Stomach smooth muscle (tissue), 2 donors: Measurements from ENCODE around the gene SLC6A8.
A peak's percentile ranks its signal among the peaks of the same experiment; 100 is the strongest.
"Not testable (repeated sequence)": the region's sequence is repeated elsewhere in the genome, so short reads cannot be mapped to it uniquely, and the experiment has no call there.

Experiments
- H3K27ac ChIP-seq: one replicate; pipeline ENCODE4 v1.7.0; 2013; ENCODE audit warnings: mild to moderate bottlenecking, low read length, inconsistent platforms
- H3K27me3 ChIP-seq, 2 donors: one replicate each; pipeline ENCODE4 v1.7.0; 2013; ENCODE audit warnings: low read length in 2 of 2; ENCODE audit not compliant: insufficient read depth in 2 of 2, control insufficient read depth in 1 of 2
- H3K36me3 ChIP-seq, 2 donors: one replicate each; pipeline ENCODE4 v1.7.0; 2013; ENCODE audit warnings: low read length in 2 of 2; ENCODE audit not compliant: control insufficient read depth in 2 of 2, insufficient read depth in 2 of 2
- H3K4me1 ChIP-seq: one replicate; pipeline ENCODE4 v1.7.0; 2013; ENCODE audit warnings: low read length; ENCODE audit not compliant: control insufficient read depth, insufficient read depth
- H3K4me3 ChIP-seq, 2 donors: one replicate each; pipeline ENCODE4 v1.7.0; 2013; ENCODE audit warnings: low read length in 2 of 2
- H3K9ac ChIP-seq, 2 donors: one replicate each; pipeline ENCODE4 v1.7.0; 2013; ENCODE audit warnings: low read length in 2 of 2, mild to moderate bottlenecking in 1 of 2
- H3K9me3 ChIP-seq, 2 donors: one replicate each; pipeline ENCODE4 v1.7.0; 2013; ENCODE audit warnings: low read length in 2 of 2; ENCODE audit not compliant: control insufficient read depth in 2 of 2
- donor health status: healthy.
- donor health status: Pancreatic carcinoma.

The SLC6A8 gene

DNA sequence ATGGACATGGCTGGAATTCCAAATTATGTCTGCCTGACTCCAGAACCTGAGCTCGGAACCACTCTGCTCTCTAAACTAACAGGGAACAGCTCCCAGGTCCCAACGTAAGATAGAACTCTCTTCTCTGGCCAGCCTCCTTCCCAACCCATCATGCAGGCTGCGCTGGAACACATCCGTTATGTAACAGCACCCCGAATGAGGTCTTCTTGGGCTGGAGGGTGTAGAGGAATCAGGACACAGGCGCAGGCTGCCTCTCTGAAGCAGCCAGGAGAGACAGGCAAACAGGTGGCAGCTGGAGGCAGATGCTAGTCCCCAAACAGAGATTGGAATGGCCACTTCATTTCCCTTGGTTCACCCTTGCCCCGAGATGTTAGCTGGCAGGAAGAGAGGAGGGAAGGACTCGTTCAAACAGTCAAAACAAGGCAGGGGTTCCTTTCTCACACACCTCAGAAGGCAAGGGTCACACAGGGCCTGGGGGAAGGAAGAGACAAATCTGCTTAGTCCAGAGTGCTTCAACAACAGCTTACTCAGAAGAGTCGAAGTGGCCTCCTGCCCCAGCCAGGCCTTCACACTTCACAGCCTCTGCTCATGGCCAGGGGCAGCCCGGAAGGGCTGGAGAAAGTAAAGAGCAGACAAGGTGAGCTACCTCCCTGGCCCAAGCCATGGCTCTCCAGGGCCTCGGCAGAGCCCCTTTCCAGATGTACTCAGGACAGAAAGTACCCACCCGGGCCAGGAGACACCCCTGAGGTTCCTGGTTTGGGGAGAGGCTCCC, 17.1 kb downstream of the SLC6A8 start:
- not testable (repeated sequence) for H3K9ac ChIP-seq, H3K27me3 ChIP-seq, H3K36me3 ChIP-seq, H3K9me3 ChIP-seq, H3K4me3 ChIP-seq
- H3K27ac ChIP-seq = peak overlapping the region; percentile 58
- H3K4me1 ChIP-seq = peaks cover 49% of the 10 kb centered on the region

- H3K9ac ChIP-seq, H3K9me3 ChIP-seq, H3K36me3 ChIP-seq, H3K4me3 ChIP-seq, H3K27me3 ChIP-seq: not testable (repeated sequence)
- peaks cover 43% of the 10 kb centered on the region for H3K4me1 ChIP-seq
- H3K27ac ChIP-seq = peak overlapping the region; percentile 58
Measured at GRCh38 chrX:153705403-153706060, 17.8 kb downstream of the SLC6A8 start.

DNA sequence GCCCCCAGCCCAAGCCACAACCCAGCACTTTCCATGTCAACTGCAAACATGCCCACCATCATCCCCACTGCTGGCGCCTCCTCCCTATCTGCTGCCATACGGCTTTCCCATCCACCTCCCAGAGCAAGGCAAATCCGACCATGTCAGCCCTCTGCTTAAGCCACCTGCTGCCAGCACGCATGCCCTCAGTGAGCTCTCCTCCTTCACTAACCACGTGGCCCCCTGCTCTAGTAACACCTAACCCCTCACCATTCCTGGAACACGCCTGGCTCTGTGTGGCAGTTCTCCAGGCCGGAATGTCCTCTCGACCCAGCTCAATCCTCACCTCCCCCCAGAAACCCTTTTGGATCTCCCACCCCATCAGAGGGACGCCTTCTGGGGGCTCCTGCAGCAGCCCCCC, 19.1 kb downstream of the SLC6A8 start:
- H3K27ac ChIP-seq = no peak overlapping the region
- H3K4me3 ChIP-seq = no peak overlapping the region
- no peaks in the 10 kb centered on the region for H3K9me3 ChIP-seq
- H3K27me3 ChIP-seq = no peaks in the 10 kb centered on the region
- no peaks in the 10 kb centered on the region for H3K36me3 ChIP-seq
- H3K9ac ChIP-seq = no peak overlapping the region
- peaks cover 41% of the 10 kb centered on the region for H3K4me1 ChIP-seq

DNA sequence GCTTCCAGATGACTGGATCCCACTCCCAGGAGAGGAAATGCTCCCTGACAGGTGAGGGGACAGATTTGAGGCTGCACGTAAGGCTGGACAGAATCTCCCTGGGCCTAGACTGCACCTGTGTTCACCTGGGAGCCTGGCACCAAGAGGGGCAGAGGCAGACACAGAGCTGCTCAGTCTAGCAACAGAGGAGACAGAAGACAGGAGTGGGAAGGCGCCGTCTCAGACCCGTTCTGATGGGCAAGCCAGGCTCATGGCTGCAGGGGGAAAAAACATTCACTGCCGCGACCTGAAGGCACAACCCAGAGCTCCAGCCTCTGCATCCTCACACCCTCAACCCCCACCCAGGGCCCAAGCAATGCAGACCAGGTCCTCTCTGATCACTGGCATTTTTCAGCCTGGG, 19.7 kb downstream of the SLC6A8 start:
- Histone ChIP-seq H3K27ac (no peak overlapping the region), H3K9me3 (no peaks in the 10 kb centered on the region), H3K4me1 (peaks cover 37% of the 10 kb centered on the region), H3K27me3 (no peaks in the 10 kb centered on the region), H3K36me3 (no peaks in the 10 kb centered on the region), H3K4me3 (no peak overlapping the region), H3K9ac (no peak overlapping the region)

GRCh38 chrX:153708415-153708814, 20.7 kb downstream of the SLC6A8 start:
- Histone ChIP-seq H3K4me1 (peaks cover 29% of the 10 kb centered on the region), H3K27me3 (no peaks in the 10 kb centered on the region), H3K36me3 (no peaks in the 10 kb centered on the region), H3K9ac (no peak overlapping the region), H3K9me3 (no peaks in the 10 kb centered on the region), H3K4me3 (no peak overlapping the region), H3K27ac (no peak overlapping the region)

DNA sequence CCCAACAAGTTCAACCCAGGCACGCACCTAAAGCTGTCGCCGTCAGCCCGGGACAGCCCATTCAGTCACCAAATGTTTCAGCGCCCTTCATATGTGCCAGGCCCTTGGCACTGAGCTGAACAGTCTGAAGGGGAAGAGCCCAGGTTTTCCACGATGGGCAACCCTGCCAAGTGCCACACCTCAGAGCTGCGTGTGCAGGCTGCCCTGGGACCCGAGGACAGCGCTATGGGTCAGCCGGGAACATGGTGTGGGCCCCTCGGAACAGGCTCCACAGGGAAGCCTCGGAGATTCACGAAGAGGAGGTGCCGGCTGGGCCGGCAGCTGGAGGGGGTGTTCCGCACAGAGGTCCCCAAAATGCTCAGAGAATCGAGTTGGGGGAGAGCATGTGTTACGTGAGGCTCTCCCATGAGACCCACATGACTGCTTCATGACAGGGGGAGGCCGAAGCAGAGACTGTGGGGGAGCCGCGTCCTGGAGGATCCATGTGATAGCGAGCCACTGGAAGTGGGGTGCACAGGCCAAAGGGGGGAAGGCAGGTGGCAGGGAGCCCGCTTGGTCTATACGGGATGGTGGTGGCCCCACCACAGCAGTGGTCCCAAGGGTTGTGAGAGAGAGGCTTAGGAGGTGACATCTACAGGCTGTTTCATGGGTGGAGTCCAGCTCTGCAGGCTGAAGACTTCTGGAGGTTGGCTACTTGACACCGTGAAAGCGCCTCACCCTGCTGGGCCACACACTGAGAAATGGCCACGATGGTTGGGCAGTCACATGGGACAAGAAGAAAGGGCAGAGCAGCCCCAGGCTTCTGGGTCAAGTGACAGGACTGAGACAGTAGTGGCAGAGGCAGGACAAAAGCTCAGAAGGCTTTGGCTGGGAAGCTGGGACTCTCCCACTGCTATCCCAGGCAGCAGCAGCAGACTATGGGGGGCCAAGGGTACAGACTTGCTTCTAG, 22.3 kb downstream of the SLC6A8 start:
- Histone ChIP-seq H3K9ac (no peak overlapping the region), H3K27me3 (peaks cover 0 to 2% of the 10 kb centered on the region in 2 donors), H3K36me3 (peaks cover 5 to 6% of the 10 kb centered on the region in 2 donors), H3K4me3 (no peak overlapping the region), H3K4me1 (peaks cover 17% of the 10 kb centered on the region), H3K27ac (no peak overlapping the region), H3K9me3 (no peaks in the 10 kb centered on the region)

GRCh38 chrX:153714256-153714655, 26.5 kb downstream of the SLC6A8 start:
- no peak overlapping the region for H3K9ac ChIP-seq
- H3K4me1 ChIP-seq = no peaks in the 10 kb centered on the region
- H3K36me3 ChIP-seq = peaks cover 18 to 24% of the 10 kb centered on the region in 2 donors
- no peak overlapping the region for H3K4me3 ChIP-seq
- peaks cover 0 to 2% of the 10 kb centered on the region in 2 donors for H3K27me3 ChIP-seq
- no peak overlapping the region for H3K27ac ChIP-seq
- no peaks in the 10 kb centered on the region for H3K9me3 ChIP-seq

DNA sequence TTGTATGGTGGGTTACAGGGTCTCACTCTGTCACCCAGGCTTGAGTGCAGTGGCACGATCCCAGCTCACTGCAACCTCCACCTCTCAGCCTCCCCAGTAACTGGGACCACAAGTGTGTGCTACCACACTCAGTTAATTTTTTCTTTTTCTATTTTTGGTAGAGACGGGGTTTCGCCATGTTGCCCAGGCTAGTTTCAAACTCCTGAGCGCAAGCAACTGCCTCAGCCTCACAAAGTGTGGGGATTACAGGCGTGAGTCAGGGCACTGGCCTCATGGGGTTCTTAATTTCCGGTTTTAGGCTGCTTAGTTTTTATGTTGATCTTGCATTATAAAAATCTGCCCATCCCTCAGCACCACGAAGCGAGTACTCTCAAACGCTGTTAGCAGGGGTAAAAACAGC, 29.7 kb downstream of the SLC6A8 start:
- peaks cover 30 to 36% of the 10 kb centered on the region in 2 donors for H3K36me3 ChIP-seq
- H3K4me1 ChIP-seq = peaks cover under 1% of the 10 kb centered on the region
- H3K9ac ChIP-seq = no peak overlapping the region
- H3K4me3 ChIP-seq = no peak overlapping the region
- H3K9me3 ChIP-seq = no peaks in the 10 kb centered on the region
- no peak overlapping the region for H3K27ac ChIP-seq
- H3K27me3 ChIP-seq = peaks cover 0 to 7% of the 10 kb centered on the region in 2 donors

GRCh38 chrX:153719238-153719637, 31.5 kb downstream of the SLC6A8 start:
- H3K9me3 ChIP-seq = no peaks in the 10 kb centered on the region
- H3K27ac ChIP-seq = no peak overlapping the region
- no peak overlapping the region for H3K9ac ChIP-seq
- peaks cover 30 to 36% of the 10 kb centered on the region in 2 donors for H3K36me3 ChIP-seq
- H3K27me3 ChIP-seq = peaks cover 0 to 11% of the 10 kb centered on the region in 2 donors
- no peak overlapping the region for H3K4me3 ChIP-seq
- peaks cover 13% of the 10 kb centered on the region for H3K4me1 ChIP-seq

DNA sequence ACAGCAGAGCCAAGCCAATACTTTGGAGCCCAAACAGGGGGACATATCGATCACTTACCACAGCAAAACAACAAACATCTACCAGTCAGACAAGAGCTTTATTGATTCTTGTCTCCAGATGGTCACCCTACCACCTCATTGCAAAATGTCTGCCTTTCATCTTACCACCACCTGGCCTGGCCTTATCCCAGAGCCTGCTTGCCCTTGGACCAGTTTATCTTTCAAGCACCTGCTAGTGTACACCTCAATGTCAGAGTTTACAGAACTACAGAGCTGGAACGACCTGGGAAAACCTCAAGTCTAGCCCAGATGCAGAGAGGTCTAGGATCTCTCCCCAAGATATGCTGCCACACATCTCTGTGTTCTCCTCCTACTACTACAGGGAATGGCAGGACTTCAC, 32.0 kb downstream of the SLC6A8 start:
- H3K9ac ChIP-seq = no peak overlapping the region
- H3K27ac ChIP-seq = no peak overlapping the region
- H3K4me3 ChIP-seq = no peak overlapping the region
- no peaks in the 10 kb centered on the region for H3K9me3 ChIP-seq
- peaks cover 0 to 11% of the 10 kb centered on the region in 2 donors for H3K27me3 ChIP-seq
- peaks cover 13% of the 10 kb centered on the region for H3K4me1 ChIP-seq
- peaks cover 27 to 33% of the 10 kb centered on the region in 2 donors for H3K36me3 ChIP-seq
